ENCODE measurements around the gene SYNE1.
A peak's percentile ranks its signal among the peaks of the same experiment; 100 is the strongest.
"Not testable (repeated sequence)": the region's sequence is repeated elsewhere in the genome, so short reads cannot be mapped to it uniquely, and the experiment has no call there.

Gene SYNE1

GRCh38 chr6:152642578-152643375 lies 5.6 kb upstream of the SYNE1 start:
- H3K4me3 ChIP-seq (ENCODE audit: low read length): no peak overlapping the region
- no peak for TF ChIP-seq ZNF274 (IDR thresholded peaks at IDR 0.05; ENCODE audit: low read depth, low read length)

- no peak for TF ChIP-seq ZNF274 (IDR thresholded peaks at IDR 0.05; ENCODE audit: low read depth, low read length)
- peak overlapping the region; percentile 21 for H3K4me3 ChIP-seq (ENCODE audit: low read length)
Observed at GRCh38 chr6:152636609-152637295, 410 bp downstream of the SYNE1 start.

GRCh38 chr6:152636021-152636608 lies 1.0 kb downstream of the SYNE1 start:
- no peak for TF ChIP-seq ZNF274 (IDR thresholded peaks at IDR 0.05; ENCODE audit: low read depth, low read length)

GRCh38 chr6:152634773-152635172 lies 2.4 kb downstream of the SYNE1 start:
- TF ChIP-seq ZNF274 (IDR thresholded peaks at IDR 0.05; ENCODE audit: low read depth, low read length): no peak
- no peak overlapping the region for H3K4me3 ChIP-seq (ENCODE audit: low read length)

More at GRCh38 chr6:152636021-152636608, 1.0 kb downstream of the SYNE1 start:
- H3K4me3 ChIP-seq (ENCODE audit: low read length): peak overlapping the region; percentile 21

GRCh38 chr6:152632121-152632782 lies 4.9 kb downstream of the SYNE1 start:
- TF ChIP-seq ZNF274 (IDR thresholded peaks at IDR 0.05; ENCODE audit: low read depth, low read length): no peak
- H3K4me3 ChIP-seq (ENCODE audit: low read length): no peak overlapping the region

GRCh38 chr6:152631376-152631775 lies 5.8 kb downstream of the SYNE1 start:
- TF ChIP-seq ZNF274 (IDR thresholded peaks at IDR 0.05; ENCODE audit: low read depth, low read length): no peak
- no peak overlapping the region for H3K4me3 ChIP-seq (ENCODE audit: low read length)

- no peak for TF ChIP-seq ZNF274 (IDR thresholded peaks at IDR 0.05; ENCODE audit: low read depth, low read length)
- no peak overlapping the region for H3K4me3 ChIP-seq (ENCODE audit: low read length)
Observed at GRCh38 chr6:152630832-152631231, 6.3 kb downstream of the SYNE1 start.

GRCh38 chr6:152625213-152625612 lies 11.9 kb downstream of the SYNE1 start:
- no peak overlapping the region for H3K4me3 ChIP-seq (ENCODE audit: low read length)
- no peak for TF ChIP-seq ZNF274 (IDR thresholded peaks at IDR 0.05; ENCODE audit: low read depth, low read length)

- H3K4me3 ChIP-seq (ENCODE audit: low read length): not testable (repeated sequence)
Observed at GRCh38 chr6:152614776-152615175, 22.4 kb downstream of the SYNE1 start.

GRCh38 chr6:152609125-152609670 lies 28.0 kb downstream of the SYNE1 start:
- H3K4me3 ChIP-seq (ENCODE audit: low read length): no peak overlapping the region
- no peak for TF ChIP-seq ZNF274 (IDR thresholded peaks at IDR 0.05; ENCODE audit: low read depth, low read length)

- no peak overlapping the region for H3K4me3 ChIP-seq (ENCODE audit: low read length)
- no peak for TF ChIP-seq ZNF274 (IDR thresholded peaks at IDR 0.05; ENCODE audit: low read depth, low read length)
Observed at GRCh38 chr6:152605941-152606340, 31.2 kb downstream of the SYNE1 start.

- no peak for TF ChIP-seq ZNF274 (IDR thresholded peaks at IDR 0.05; ENCODE audit: low read depth, low read length)
- H3K4me3 ChIP-seq (ENCODE audit: low read length): no peak overlapping the region
Observed at GRCh38 chr6:152605342-152605741, 31.8 kb downstream of the SYNE1 start.

GRCh38 chr6:152603911-152604310 lies 33.3 kb downstream of the SYNE1 start:
- TF ChIP-seq ZNF274 (IDR thresholded peaks at IDR 0.05; ENCODE audit: low read depth, low read length): no peak
- H3K4me3 ChIP-seq (ENCODE audit: low read length): no peak overlapping the region

GRCh38 chr6:152600022-152600421 lies 37.1 kb downstream of the SYNE1 start:
- TF ChIP-seq ZNF274 (IDR thresholded peaks at IDR 0.05; ENCODE audit: low read depth, low read length): no peak
- no peak overlapping the region for H3K4me3 ChIP-seq (ENCODE audit: low read length)

Measured in GM08714 (cell line).